ENCODE measurements around the gene LRP5. TPM values are rescaled to one million over a fixed set of nuclear protein-coding genes. Genes with fewer than 3 reads are reported as not detected.
A peak's percentile ranks its signal among the peaks of the same experiment; 100 is the strongest.
"Not testable (repeated sequence)": the region's sequence is repeated elsewhere in the genome, so short reads cannot be mapped to it uniquely, and the experiment has no call there.

Gene LRP5
- total RNA-seq, 1 experiment from 2014 or later = 32.8 TPM

DNA sequence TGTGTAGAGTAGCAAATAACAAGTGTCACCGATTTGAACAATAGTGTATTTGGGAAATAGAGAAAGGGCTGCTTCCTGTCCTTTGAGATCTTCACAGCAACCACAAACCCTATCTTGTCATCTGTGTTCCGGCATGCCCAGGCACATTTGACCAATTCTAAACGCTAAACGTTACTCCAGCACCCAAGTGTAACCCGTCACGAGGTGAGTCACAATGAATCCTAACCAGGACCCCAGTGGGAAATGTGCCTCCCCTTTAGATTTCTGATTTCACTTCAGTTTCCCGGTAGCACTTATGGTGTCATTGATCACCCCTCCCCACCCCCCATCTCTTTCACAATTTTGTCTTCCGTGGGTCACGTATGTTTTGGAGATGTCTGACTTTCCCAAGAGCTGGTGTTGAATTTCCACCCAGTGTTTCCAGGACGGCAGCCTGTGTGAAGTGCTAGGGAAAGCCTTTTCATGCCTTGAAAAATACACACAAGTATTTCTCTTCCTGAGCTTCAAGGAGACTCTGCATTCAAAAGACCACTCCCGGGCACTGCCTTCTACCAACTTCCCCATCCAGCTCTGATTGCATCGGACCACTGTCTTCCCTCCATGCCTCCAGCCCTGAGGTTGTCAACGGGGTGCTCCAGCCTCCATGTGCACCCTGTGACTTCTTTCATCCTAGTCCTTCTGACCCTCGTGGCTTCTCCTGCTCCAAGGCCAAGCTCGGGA is 30.1 kb upstream of the LRP5 start:
- TF ChIP-seq, protein P1, sequence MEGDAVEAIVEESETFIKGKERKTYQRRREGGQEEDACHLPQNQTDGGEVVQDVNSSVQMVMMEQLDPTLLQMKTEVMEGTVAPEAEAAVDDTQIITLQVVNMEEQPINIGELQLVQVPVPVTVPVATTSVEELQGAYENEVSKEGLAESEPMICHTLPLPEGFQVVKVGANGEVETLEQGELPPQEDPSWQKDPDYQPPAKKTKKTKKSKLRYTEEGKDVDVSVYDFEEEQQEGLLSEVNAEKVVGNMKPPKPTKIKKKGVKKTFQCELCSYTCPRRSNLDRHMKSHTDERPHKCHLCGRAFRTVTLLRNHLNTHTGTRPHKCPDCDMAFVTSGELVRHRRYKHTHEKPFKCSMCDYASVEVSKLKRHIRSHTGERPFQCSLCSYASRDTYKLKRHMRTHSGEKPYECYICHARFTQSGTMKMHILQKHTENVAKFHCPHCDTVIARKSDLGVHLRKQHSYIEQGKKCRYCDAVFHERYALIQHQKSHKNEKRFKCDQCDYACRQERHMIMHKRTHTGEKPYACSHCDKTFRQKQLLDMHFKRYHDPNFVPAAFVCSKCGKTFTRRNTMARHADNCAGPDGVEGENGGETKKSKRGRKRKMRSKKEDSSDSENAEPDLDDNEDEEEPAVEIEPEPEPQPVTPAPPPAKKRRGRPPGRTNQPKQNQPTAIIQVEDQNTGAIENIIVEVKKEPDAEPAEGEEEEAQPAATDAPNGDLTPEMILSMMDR (IDR thresholded peaks at IDR 0.05; ENCODE audit: unreplicated experiment) = no peak
- Mint-ChIP-seq H3K27ac (ENCODE audit: low read depth, unreplicated experiment) (peak overlapping the region; percentile 83), H3K4me3 (ENCODE audit: unreplicated experiment) (peak overlapping the region; percentile 8), H3K27me3 (ENCODE audit: insufficient read depth, unreplicated experiment) (no peaks in the 10 kb centered on the region), H3K36me3 (ENCODE audit: insufficient read depth, unreplicated experiment) (no peaks in the 10 kb centered on the region), H3K9me3 (ENCODE audit: unreplicated experiment) (no peaks in the 10 kb centered on the region), H3K4me1 (ENCODE audit: insufficient read depth, unreplicated experiment) (peaks cover 22% of the 10 kb centered on the region)
- POLR2A ChIA-PET = interaction anchor here (0.7 to 4.8 kb wide), 8 partner anchors 10 to 1257 kb away, joined by 3 to 28 read pairs (median 4); partner anchors contain the start of gene C11orf24
- intact Hi-C loops (cut with micrococcal nuclease) = no loop called here
- BruUV-seq (replicated peaks) = no TSS peak
- DNase-seq (ENCODE audit: unreplicated experiment) = peak; percentile 39
- CTCF ChIA-PET = interaction anchor here (0.6 to 1.7 kb wide), 4 partner anchors 10 to 128 kb away, joined by 3 to 7 read pairs (median 4); no protein-coding TSS in a partner anchor

DNA sequence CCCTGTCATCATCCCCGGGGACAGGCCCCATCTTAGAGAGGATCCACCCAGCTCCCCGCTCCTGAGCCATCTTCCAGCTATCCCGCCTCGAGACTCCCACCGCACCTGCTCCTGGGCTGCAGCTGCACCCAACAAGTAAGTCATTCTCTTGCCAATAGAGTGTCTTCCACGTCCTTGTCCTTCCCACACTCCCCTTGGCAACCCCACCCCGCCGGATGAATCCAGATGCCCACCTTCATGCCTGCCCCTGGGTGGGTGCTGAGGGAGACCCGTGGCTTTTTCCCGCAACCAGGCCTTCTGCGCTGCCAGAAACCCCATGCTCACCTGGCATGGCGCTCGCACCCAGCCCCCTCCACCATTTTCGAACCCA is 29.5 kb upstream of the LRP5 start:
- H3K4me3 Mint-ChIP-seq (ENCODE audit: unreplicated experiment) = no peak overlapping the region
- TF ChIP-seq, protein P1 (IDR thresholded peaks at IDR 0.05; ENCODE audit: unreplicated experiment) = no peak
- intact Hi-C loops (cut with micrococcal nuclease) = no loop called here
- POLR2A ChIA-PET = interaction anchor here (0.7 to 4.8 kb wide), 6 partner anchors 11 to 1256 kb away, joined by 3 to 28 read pairs (median 4); partner anchors contain the start of gene C11orf24
- no peak for DNase-seq (ENCODE audit: unreplicated experiment)
- no peaks in the 10 kb centered on the region for H3K27me3 Mint-ChIP-seq (ENCODE audit: insufficient read depth, unreplicated experiment)
- BruUV-seq (replicated peaks) = no TSS peak
- H3K4me1 Mint-ChIP-seq (ENCODE audit: insufficient read depth, unreplicated experiment) = peaks cover 22% of the 10 kb centered on the region
- CTCF ChIA-PET = interaction anchor here (0.6 to 1.7 kb wide), 4 partner anchors 9 to 127 kb away, joined by 3 to 7 read pairs (median 4); no protein-coding TSS in a partner anchor
- no peaks in the 10 kb centered on the region for H3K9me3 Mint-ChIP-seq (ENCODE audit: unreplicated experiment)
- no peaks in the 10 kb centered on the region for H3K36me3 Mint-ChIP-seq (ENCODE audit: insufficient read depth, unreplicated experiment)
- H3K27ac Mint-ChIP-seq (ENCODE audit: low read depth, unreplicated experiment) = peak overlapping the region; percentile 83

DNA sequence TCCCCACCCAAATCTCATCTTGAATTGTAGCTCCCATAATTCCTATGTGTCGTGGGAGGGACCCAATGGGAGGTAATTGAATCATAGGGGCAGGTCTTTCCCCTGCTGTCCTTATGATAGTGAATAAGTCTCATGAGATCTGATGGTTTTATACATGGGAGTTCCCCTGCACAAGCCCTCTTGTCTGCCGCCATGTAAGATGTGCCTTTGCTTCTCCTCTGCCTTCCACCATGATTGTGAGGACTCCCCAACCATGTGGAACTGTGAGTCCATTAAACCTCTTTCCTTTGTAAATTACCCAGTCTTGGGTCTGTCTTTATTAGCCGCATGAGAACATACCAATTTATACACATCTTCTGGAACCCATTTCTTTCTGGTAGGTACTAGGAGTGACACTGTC is 27.8 kb upstream of the LRP5 start:
- BruUV-seq (replicated peaks); intact Hi-C loops (cut with micrococcal nuclease); H3K27me3 Mint-ChIP-seq (ENCODE audit: insufficient read depth, unreplicated experiment); H3K27ac Mint-ChIP-seq (ENCODE audit: low read depth, unreplicated experiment); H3K4me3 Mint-ChIP-seq (ENCODE audit: unreplicated experiment); POLR2A ChIA-PET; H3K9me3 Mint-ChIP-seq (ENCODE audit: unreplicated experiment); DNase-seq (ENCODE audit: unreplicated experiment); H3K36me3 Mint-ChIP-seq (ENCODE audit: insufficient read depth, unreplicated experiment): not testable (repeated sequence)
- H3K4me1 Mint-ChIP-seq (ENCODE audit: insufficient read depth, unreplicated experiment) = peaks cover 20% of the 10 kb centered on the region
- CTCF ChIA-PET = interaction anchor here (0.8 to 1.3 kb wide), 2 partner anchors 11 to 18 kb away, joined by 3 to 7 read pairs; no protein-coding TSS in a partner anchor

DNA sequence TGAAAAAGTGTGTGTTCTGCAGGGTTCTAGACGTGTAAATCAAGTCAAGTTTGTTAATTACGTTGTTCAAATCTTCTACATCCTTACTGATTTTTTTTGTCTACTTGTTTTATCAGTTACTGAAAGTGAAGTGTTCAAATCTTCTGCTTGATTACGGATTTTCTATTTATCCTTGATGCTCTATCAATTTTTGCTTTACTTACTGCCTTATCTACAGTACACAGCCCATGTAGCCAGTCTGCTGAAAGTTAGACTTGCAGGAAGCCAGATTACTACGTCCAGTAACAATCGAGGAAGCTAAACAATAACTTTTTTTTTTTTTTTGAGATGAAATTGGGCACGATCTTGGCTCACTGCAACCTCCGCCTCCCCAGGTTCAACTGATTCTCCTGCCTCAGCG is 25.0 kb upstream of the LRP5 start:
- Mint-ChIP-seq H3K4me3 (ENCODE audit: unreplicated experiment) (no peak overlapping the region), H3K9me3 (ENCODE audit: unreplicated experiment) (no peaks in the 10 kb centered on the region), H3K27me3 (ENCODE audit: insufficient read depth, unreplicated experiment) (no peaks in the 10 kb centered on the region), H3K36me3 (ENCODE audit: insufficient read depth, unreplicated experiment) (no peaks in the 10 kb centered on the region), H3K27ac (ENCODE audit: low read depth, unreplicated experiment) (no peak overlapping the region), H3K4me1 (ENCODE audit: insufficient read depth, unreplicated experiment) (peaks cover 9% of the 10 kb centered on the region)
- DNase-seq (ENCODE audit: unreplicated experiment) = no peak
- TF ChIP-seq, protein P1 (IDR thresholded peaks at IDR 0.05; ENCODE audit: unreplicated experiment) = no peak
- intact Hi-C loops (cut with micrococcal nuclease) = no loop called here
- ChIA-PET CTCF (interaction anchor here (0.6 to 2.3 kb wide), 5 partner anchors 10 to 58 kb away, joined by 3 to 16 read pairs (median 4); no protein-coding TSS in a partner anchor), POLR2A (interaction anchor here (1.2 to 1.7 kb wide), 2 partner anchors 10 to 16 kb away, joined by 3 to 7 read pairs; partner anchors contain the start of gene C11orf24)
- BruUV-seq (replicated peaks) = no TSS peak

All from MCF 10A (cell line).